A549 (cell line): ENCODE data around the gene TAF11L14.

Experiments
- CEBPB ChIP-seq, 2 experiments: fragments of >200 bp in 1 of 2; sonication (Bioruptor Twin) in 1 of 2; formaldehyde crosslinking in 1 of 2; IDR thresholded peaks; 2 replicates each; pipeline ENCODE4 v1.6.1; 2012 to 2016
- EP300 ChIP-seq, 2 experiments: fragments of >200 bp; sonication (Bioruptor Twin); formaldehyde crosslinking; IDR thresholded peaks; 2 replicates in 1 of 2; 3 replicates in 1 of 2; pipeline ENCODE4 v1.6.1; 2016 to 2017
- JUN ChIP-seq, 2 experiments: fragments of >200 bp; sonication (Bioruptor Twin); formaldehyde crosslinking; IDR thresholded peaks; 2 replicates in 1 of 2; 3 replicates in 1 of 2; pipeline ENCODE4 v1.6.1; 2016 to 2017
- POLR2A ChIP-seq: IDR thresholded peaks from 2 replicates; pipeline ENCODE4 v1.6.1; 2012; ENCODE audit warnings: mild to moderate bottlenecking, low read length
- SMC3 ChIP-seq: fragments of >200 bp; sonication (Bioruptor Twin); formaldehyde crosslinking; IDR thresholded peaks from 3 replicates; pipeline ENCODE4 v1.6.1; 2018; ENCODE audit warnings: inconsistent platforms
- ZC3H11A ChIP-seq: fragments of 450-650 bp; IDR thresholded peaks from 2 replicates; pipeline ENCODE4 v1.6.1; 2014; ENCODE audit warnings: antibody characterized with exemption, mild to moderate bottlenecking
- ZFP36 ChIP-seq: fragments of 450-650 bp; IDR thresholded peaks from 2 replicates; pipeline ENCODE4 v1.6.1; 2014; ENCODE audit warnings: borderline replicate concordance; ENCODE audit not compliant: partially characterized antibody
- TF ChIP-seq, protein P1 (sequence below): fragments of 450-650 bp; IDR thresholded peaks from 2 replicates; pipeline ENCODE4 v1.6.1; 2014; ENCODE audit warnings: antibody characterized with exemption

DNA sequence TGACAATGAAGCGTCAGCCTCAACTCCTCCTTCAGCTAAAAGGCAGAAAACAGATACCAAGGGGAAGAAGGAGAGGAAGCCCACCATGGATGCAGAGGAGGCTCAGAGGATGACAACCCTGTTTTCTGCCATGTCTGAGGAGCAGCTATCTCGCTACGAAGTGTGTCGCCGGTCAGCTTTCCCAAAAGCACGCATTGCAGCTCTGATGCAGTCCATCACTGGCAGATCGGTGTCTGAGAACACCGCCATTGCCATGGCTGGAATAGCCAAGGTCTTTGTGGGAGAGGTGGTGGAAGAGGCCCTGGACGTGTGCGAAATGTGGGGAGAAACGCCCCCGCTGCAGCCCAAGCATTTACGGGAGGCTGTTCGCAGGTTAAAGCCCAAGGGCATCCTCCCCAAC is 29.3 kb upstream of the TAF11L14 start:
- TF ChIP-seq CEBPB (IDR thresholded peaks at IDR 0.05) (no peak), POLR2A (no peak), ZFP36 (no peak), JUN (IDR thresholded peaks at IDR 0.05) (no peak), EP300 (IDR thresholded peaks at IDR 0.05) (no peak), ZC3H11A (no peak), SMC3 (no peak)
- TF ChIP-seq, protein P1, sequence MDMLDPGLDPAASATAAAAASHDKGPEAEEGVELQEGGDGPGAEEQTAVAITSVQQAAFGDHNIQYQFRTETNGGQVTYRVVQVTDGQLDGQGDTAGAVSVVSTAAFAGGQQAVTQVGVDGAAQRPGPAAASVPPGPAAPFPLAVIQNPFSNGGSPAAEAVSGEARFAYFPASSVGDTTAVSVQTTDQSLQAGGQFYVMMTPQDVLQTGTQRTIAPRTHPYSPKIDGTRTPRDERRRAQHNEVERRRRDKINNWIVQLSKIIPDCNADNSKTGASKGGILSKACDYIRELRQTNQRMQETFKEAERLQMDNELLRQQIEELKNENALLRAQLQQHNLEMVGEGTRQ = no peak
